Cardiac fibroblast (primary cell): ENCODE results near the gene RALA.

Source experiments
- DNase-seq, 2 donors: peaks; one replicate each; pipeline versions ENCODE4 v3.0.0 to v3.0.0-alpha.2; 2010; ENCODE audit warnings: low read depth in 2 of 2
- H3K4me3 ChIP-seq, 2 donors: replicated peaks in 1 of 2; 1 replicate in 1 of 2; 2 replicates in 1 of 2; pipeline ENCODE4 v1.5.1; 2011; ENCODE audit warnings: low read depth in 2 of 2, low read length in 2 of 2, mild to moderate bottlenecking in 2 of 2, moderate library complexity in 1 of 2
- CTCF ChIP-seq: IDR thresholded peaks from one replicate; pipeline ENCODE4 v1.5.1; 2011; ENCODE audit warnings: low read depth, mild to moderate bottlenecking, low read length, inconsistent platforms

RALA gene

DNA sequence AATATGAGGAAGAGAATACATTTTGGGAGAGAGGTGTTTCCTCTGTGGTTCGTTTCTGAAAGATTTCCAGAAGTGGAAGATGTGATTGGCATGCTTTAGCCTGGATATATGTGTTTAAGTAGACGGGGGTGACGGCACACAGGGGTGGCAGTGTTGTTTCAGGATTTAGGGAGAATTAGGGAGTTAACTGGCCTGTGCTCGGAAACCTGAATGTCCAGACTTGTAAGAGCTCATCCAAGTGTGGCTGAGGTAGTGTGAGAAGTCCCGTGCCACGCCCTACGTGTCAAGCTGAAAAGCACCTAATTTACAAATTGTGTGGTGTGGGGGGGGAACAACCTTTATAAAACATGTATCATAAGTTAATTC is 1.1 kb downstream of the RALA start:
- peak; percentile 56 to 61 for DNase-seq
- no peak for TF ChIP-seq CTCF
- peak overlapping the region; percentile 77 to 82 for H3K4me3 ChIP-seq

DNA sequence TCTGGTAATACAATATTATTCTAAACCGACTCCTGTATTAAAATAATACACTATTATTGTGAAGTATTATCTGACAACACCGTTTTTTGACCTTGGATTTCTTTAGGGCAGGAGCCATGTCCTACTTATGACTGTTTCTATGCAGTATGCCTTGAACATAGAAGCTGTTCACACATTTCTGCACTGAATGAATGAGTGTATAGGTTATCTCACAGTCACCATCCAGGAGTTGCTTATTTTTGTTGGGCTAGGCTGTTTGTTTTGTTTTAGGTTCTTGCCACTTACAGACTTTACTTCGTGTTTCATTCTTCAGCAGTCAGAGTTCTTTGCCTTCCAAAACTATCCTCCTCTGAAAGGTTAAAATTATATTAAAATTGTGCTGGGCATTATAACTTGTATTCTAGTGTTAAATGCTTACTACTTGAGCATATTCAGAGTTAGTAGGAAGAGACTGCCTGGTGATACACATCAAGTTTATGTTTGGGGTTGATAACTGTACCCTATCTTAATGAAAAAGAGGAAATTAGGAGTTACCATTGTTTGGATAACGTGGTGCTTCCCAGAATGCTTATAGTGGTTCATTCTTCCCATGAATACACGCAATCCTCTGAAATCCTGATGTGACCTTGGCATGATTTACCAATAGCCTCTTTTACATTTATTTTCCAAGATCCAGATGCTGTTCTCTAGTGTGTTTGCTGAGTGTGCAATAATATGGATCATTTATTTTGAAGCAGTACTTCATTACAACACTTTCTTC is 1.7 kb downstream of the RALA start:
- peak overlapping the region; percentile 77 to 82 for H3K4me3 ChIP-seq
- TF ChIP-seq CTCF, result no peak
- peak; percentile 50 to 64 for DNase-seq

DNA sequence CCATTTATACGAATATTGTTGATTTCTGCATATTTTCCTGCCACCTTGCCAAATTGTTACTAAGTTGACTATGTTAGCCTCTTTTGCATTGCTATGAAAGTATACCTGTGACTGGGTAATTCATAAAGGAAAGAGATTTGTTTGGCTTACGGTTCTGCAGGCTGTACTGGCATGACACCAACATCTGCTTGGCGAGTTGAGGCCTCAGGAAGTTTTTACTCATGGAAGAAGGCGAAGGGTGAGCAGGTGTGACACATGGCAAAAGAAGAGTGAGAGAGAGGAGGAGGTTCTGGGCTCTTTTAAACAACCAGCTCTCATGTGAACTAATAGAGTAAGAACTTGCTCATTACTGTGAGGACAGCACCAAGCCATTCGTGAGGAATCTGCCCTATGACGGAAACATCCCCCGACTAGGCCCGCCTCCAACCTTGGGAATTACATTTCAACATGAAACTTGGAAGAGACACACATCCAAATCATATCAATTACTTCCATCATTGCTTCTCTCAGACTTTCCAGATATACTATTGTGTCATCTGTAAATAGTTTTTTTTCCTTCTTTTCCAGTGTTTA is 8.4 kb downstream of the RALA start:
- H3K4me3 ChIP-seq, result no peak overlapping the region
- TF ChIP-seq CTCF, result no peak
- DNase-seq, result peak in 1 of 2 donors; percentile 25

- peak in 1 of 2 donors; percentile 35 for DNase-seq
- H3K4me3 ChIP-seq, result peak overlapping the region in 1 of 2 donors; percentile 11
- TF ChIP-seq CTCF, result no peak
Measured at GRCh38 chr7:39633563-39634477, 10.4 kb downstream of the RALA start.

GRCh38 chr7:39634478-39634805 is 11.1 kb downstream of the RALA start:
- no peak overlapping the region for H3K4me3 ChIP-seq
- DNase-seq, result no peak

DNA sequence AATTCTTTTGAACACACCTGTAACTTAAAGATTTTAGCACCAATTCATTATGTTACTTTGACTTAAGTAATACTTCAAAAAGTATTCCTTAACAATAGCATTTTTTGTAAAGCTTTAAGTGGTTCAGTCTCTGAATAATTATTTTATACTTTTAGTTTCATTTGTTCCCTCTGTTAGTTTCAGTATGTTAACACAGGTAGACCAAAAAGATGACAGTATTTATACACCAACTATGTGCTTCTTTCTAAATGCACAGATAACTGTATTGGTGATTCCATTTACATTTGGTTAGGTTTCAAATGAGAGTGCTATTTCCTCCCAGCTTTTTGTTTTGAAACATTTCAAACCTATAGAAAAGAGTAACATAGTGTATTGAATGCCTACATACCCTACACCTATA is 14.0 kb downstream of the RALA start:
- no peak for TF ChIP-seq CTCF
- H3K4me3 ChIP-seq, result no peak overlapping the region
- DNase-seq, result no peak

More at GRCh38 chr7:39634478-39634805, 11.1 kb downstream of the RALA start:
- no peak for TF ChIP-seq CTCF
